ENCODE measurements around the gene KCNQ5. TPM values are rescaled to one million over a fixed set of nuclear protein-coding genes. Genes with fewer than 3 reads are reported as not detected.

KCNQ5 gene
- total RNA-seq, 1 donor from 2014 or later = 10.1 TPM

DNA sequence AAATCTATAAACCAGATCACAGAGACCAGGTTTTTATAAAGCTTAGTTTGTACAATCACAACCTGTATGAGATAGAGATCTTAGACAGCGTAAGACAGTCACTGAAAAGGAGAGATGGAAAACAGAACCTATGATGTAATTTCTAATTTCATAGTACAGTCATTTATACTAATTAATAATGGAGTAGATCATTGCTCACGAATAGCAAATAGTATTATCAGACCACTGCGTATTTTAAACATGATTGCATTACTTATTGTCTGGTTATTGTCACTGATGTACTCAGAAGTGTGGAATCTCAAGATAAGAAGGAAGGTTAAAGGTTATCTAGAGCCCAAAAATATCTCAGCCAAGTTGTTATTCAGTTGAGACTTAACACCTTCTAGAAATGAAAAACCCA lies 487.8 kb downstream of the KCNQ5 start:
- intact Hi-C loops (cut with micrococcal nuclease) = no loop called here
- no peaks in the 10 kb centered on the region for H3K27me3 Mint-ChIP-seq
- no peaks in the 10 kb centered on the region for H3K4me1 Mint-ChIP-seq
- DNase-seq (no peak), ATAC-seq (ENCODE audit: low read depth) (no peak)
- no peaks in the 10 kb centered on the region for H3K9me3 Mint-ChIP-seq
- POLR2A ChIA-PET = no interaction called here
- no peak overlapping the region for H3K27ac Mint-ChIP-seq
- CTCF ChIA-PET = interaction anchor here (0.8 kb wide), 1 partner anchor 494 kb away, joined by 3 read pairs; no protein-coding TSS in a partner anchor
- TF ChIP-seq, protein P1, sequence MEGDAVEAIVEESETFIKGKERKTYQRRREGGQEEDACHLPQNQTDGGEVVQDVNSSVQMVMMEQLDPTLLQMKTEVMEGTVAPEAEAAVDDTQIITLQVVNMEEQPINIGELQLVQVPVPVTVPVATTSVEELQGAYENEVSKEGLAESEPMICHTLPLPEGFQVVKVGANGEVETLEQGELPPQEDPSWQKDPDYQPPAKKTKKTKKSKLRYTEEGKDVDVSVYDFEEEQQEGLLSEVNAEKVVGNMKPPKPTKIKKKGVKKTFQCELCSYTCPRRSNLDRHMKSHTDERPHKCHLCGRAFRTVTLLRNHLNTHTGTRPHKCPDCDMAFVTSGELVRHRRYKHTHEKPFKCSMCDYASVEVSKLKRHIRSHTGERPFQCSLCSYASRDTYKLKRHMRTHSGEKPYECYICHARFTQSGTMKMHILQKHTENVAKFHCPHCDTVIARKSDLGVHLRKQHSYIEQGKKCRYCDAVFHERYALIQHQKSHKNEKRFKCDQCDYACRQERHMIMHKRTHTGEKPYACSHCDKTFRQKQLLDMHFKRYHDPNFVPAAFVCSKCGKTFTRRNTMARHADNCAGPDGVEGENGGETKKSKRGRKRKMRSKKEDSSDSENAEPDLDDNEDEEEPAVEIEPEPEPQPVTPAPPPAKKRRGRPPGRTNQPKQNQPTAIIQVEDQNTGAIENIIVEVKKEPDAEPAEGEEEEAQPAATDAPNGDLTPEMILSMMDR (IDR thresholded peaks at IDR 0.05) = no peak
- peaks cover 8% of the 10 kb centered on the region for H3K36me3 Mint-ChIP-seq (ENCODE audit: low read depth)
- H3K4me3 Mint-ChIP-seq = no peak overlapping the region

DNA sequence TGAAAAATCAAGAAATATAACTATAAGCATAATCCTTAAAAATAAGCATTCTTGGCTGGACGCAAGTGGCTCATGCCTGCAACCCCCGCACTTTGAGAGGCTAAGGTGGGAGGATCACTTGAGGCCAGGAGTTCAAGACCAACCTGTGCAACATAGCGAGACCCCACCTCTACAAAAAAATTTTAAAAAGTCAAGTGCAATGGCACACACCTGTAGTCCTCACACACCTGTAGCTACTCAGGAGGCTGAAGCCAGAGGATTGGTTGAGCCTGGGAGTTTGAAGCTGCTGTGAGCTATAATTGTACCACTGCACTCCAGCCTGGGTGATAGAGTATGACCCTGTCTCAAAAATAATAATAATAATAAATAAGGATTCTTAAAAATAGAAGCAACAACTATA lies 494.5 kb downstream of the KCNQ5 start:
- CTCF ChIA-PET = no interaction called here

DNA sequence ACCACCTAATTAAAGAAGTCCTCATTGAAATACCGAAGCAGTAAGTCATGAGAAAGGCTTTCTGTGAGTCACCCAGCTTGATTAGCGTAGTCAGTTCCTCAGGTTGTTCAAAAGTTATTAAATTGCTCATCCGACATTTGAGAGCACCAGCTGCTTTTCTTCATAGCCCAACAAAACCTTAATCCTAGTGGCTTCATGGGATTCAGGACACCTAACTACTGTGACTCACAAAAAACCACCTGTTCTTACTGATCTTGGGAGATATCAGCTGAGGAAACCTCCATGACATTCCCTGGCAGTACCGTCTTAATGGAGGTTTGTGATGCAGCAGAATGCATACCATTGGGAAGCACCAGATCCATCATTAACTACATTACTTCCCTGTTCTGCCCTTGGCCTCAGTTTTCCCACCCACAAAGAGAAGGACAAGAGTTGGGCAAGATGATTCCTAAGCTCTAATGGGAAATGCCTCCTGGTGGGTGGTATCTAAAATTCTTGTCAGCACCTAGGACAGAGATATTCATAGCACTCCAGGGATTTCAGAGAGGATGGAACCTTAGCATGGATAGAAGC lies 499.6 kb downstream of the KCNQ5 start:
- DNase-seq (no peak), ATAC-seq (ENCODE audit: low read depth) (no peak)
- intact Hi-C loops (cut with micrococcal nuclease) = no loop called here
- Mint-ChIP-seq H3K4me1 (no peaks in the 10 kb centered on the region), H3K4me3 (no peak overlapping the region), H3K27ac (no peak overlapping the region), H3K36me3 (ENCODE audit: low read depth) (peaks cover 13% of the 10 kb centered on the region), H3K27me3 (no peaks in the 10 kb centered on the region), H3K9me3 (no peaks in the 10 kb centered on the region)
- POLR2A ChIA-PET = no interaction called here
- TF ChIP-seq, protein P1 (IDR thresholded peaks at IDR 0.05) = no peak
- CTCF ChIA-PET = interaction anchor here (1.1 kb wide), 1 partner anchor 505 kb away, joined by 3 read pairs; no protein-coding TSS in a partner anchor

More for the DNA sequence above, 494.5 kb downstream of the KCNQ5 start:
- Mint-ChIP-seq H3K36me3 (ENCODE audit: low read depth) (peaks cover 18% of the 10 kb centered on the region), H3K27me3 (no peaks in the 10 kb centered on the region), H3K4me3 (no peak overlapping the region), H3K27ac (no peak overlapping the region), H3K9me3 (no peaks in the 10 kb centered on the region), H3K4me1 (no peaks in the 10 kb centered on the region)
- TF ChIP-seq, protein P1 (IDR thresholded peaks at IDR 0.05) = no peak
- POLR2A ChIA-PET = no interaction called here
- ATAC-seq (ENCODE audit: low read depth) (no peak), DNase-seq (no peak)
- intact Hi-C loops (cut with micrococcal nuclease) = no loop called here

DNA sequence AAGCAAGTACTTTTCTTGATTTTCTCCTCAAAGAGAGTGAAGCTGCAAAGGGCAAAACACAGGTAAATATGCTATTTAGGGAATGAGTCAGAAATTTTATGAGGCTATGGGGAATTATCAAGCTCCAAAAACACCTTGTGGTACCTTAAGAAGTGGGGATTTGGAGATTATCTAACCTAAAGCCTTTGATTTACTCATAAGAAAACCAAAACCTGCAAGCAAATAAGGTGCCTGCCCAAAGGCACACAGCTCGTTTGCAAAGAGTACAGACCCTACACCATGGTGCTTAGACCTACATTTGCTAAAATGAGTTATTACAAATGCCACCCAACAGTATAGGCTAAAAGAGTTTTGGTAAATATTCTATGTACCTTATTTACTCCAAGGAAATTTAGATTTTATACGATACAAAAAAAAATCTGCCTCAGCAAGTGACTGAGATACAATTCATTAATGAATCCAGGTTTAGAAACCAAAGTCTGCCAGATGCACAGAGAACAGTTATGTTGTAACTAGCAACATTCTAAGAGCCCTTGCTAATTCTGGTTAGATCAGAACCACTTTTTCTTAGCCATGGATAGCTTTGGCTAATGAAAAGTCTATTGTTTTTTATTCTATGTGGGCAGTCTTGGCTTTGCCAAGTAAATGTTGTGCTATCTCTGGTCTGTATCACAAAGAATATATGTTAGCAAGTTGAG lies 501.9 kb downstream of the KCNQ5 start:
- Mint-ChIP-seq H3K27me3 (no peaks in the 10 kb centered on the region), H3K4me1 (no peaks in the 10 kb centered on the region), H3K9me3 (no peaks in the 10 kb centered on the region), H3K27ac (no peak overlapping the region), H3K36me3 (ENCODE audit: low read depth) (peaks cover 13% of the 10 kb centered on the region), H3K4me3 (no peak overlapping the region)
- ChIA-PET CTCF (interaction anchor here (1.5 kb wide), 1 partner anchor 508 kb away, joined by 7 read pairs; no protein-coding TSS in a partner anchor), POLR2A (no interaction called here)
- TF ChIP-seq, protein P1 (IDR thresholded peaks at IDR 0.05) = no peak
- intact Hi-C loops (cut with micrococcal nuclease) = no loop called here
- ATAC-seq (ENCODE audit: low read depth) (no peak), DNase-seq (no peak)

Data from activated B cell treated with CpG ODN at 0.5 μM for 24 hours (primary cell).